Measurements from ENCODE around the gene LTN1. TPM values are rescaled to one million over a fixed set of nuclear protein-coding genes. Genes with fewer than 3 reads are reported as not detected.

Gene LTN1
- total and polyA plus RNA-seq, 2 of the 13 experiments (the other 11 are each of a cell fraction or from before 2014, with no cell fraction given): 6.7 to 24.6 TPM

DNA sequence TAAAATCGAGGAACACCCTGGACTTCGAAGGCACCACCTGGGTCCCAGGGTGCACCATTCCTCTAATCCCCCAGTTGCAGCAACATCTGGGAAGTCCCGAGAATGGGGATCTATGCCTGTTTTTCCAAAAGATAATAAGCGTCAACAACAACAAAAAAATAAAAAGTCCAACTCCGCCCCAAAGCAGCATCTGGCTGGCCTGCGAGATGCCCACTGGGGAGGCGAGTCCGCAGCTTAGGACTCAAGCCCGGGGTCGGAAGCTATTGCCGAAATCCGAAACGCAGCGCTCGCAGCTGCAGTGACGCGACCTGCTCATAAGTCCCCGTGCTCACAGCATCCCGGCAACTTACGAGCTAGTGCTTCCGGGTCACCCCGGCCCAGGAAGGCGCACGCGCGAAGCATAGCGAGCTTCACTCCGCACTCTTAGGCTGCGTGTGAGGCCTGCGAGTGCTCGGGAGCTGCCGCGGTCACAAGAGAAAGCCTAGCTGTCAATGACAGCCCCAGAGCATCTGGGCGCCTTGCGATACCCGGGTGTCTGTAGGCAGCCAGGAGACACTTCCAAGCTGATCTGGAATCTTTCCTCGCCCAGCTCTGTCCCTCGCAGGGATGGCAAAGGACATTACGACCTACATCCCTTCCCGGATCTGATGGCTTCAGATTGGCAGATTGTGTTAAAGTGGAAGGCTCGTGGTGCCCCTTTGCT is 9.9 kb upstream of the LTN1 start (continued):
- peak; percentile 93 for TF ChIP-seq SPEN (CRISPR knock-in tag; IDR thresholded peaks at IDR 0.05; ENCODE audit: low read depth)
- TF ChIP-seq, protein P1, sequence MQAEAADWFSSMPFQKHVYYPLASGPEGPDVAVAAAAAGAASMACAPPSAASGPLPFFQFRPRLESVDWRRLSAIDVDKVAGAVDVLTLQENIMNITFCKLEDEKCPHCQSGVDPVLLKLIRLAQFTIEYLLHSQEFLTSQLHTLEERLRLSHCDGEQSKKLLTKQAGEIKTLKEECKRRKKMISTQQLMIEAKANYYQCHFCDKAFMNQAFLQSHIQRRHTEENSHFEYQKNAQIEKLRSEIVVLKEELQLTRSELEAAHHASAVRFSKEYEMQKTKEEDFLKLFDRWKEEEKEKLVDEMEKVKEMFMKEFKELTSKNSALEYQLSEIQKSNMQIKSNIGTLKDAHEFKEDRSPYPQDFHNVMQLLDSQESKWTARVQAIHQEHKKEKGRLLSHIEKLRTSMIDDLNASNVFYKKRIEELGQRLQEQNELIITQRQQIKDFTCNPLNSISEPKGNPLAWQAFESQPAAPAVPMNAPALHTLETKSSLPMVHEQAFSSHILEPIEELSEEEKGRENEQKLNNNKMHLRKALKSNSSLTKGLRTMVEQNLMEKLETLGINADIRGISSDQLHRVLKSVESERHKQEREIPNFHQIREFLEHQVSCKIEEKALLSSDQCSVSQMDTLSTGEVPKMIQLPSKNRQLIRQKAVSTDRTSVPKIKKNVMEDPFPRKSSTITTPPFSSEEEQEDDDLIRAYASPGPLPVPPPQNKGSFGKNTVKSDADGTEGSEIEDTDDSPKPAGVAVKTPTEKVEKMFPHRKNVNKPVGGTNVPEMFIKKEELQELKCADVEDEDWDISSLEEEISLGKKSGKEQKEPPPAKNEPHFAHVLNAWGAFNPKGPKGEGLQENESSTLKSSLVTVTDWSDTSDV (CRISPR knock-in tag; IDR thresholded peaks at IDR 0.05): peak; percentile 41; the same call in 1 of the 2 replicates
- peak; percentile 91 for TF ChIP-seq YEATS4 (CRISPR knock-in tag; IDR thresholded peaks at IDR 0.05; ENCODE audit: borderline replicate concordance)
- TF ChIP-seq NFKB2 (CRISPR knock-in tag; IDR thresholded peaks at IDR 0.05; ENCODE audit: borderline replicate concordance): peak; percentile 87; the same call in 1 of the 2 replicates
- peak; percentile 86 for TF ChIP-seq GABPA (IDR thresholded peaks at IDR 0.05; ENCODE audit: low read depth, low read length)
- peak; percentile 98 for TF ChIP-seq GABPA (CRISPR knock-in tag; IDR thresholded peaks at IDR 0.05; ENCODE audit: low read depth)
- peak; percentile 75; the same call in 1 of the 2 replicates for TF ChIP-seq SNAPC2 (CRISPR knock-in tag; IDR thresholded peaks at IDR 0.05)
- TF ChIP-seq BCL6 (CRISPR knock-in tag; IDR thresholded peaks at IDR 0.05): peak; percentile 58
- TF ChIP-seq ZNF816 (CRISPR knock-in tag; IDR thresholded peaks at IDR 0.05; ENCODE audit: borderline replicate concordance): no peak
- TF ChIP-seq ZSCAN12 (CRISPR knock-in tag; IDR thresholded peaks at IDR 0.05): no peak
- no peak for TF ChIP-seq ZNF101 (CRISPR knock-in tag; IDR thresholded peaks at IDR 0.05; ENCODE audit: borderline replicate concordance, low read depth)
- TF ChIP-seq ZNF792 (CRISPR knock-in tag; IDR thresholded peaks at IDR 0.05): peak; percentile 75; the same call in 1 of the 2 replicates
- TF ChIP-seq ZNF24 (IDR thresholded peaks at IDR 0.05): no peak
- TF ChIP-seq ZNF772 (CRISPR knock-in tag; IDR thresholded peaks at IDR 0.05): peak; percentile 89
- TF ChIP-seq, protein P2, sequence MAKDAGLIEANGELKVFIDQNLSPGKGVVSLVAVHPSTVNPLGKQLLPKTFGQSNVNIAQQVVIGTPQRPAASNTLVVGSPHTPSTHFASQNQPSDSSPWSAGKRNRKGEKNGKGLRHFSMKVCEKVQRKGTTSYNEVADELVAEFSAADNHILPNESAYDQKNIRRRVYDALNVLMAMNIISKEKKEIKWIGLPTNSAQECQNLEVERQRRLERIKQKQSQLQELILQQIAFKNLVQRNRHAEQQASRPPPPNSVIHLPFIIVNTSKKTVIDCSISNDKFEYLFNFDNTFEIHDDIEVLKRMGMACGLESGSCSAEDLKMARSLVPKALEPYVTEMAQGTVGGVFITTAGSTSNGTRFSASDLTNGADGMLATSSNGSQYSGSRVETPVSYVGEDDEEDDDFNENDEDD (CRISPR knock-in tag; IDR thresholded peaks at IDR 0.05; ENCODE audit: borderline replicate concordance): peak; percentile 91
- peak; percentile 46; the same call in 1 of the 2 replicates for TF ChIP-seq SATB2 (CRISPR knock-in tag; IDR thresholded peaks at IDR 0.05)
- peak; percentile 58; the same call in 1 of the 2 replicates for TF ChIP-seq ZNF556 (CRISPR knock-in tag; IDR thresholded peaks at IDR 0.05; ENCODE audit: borderline replicate concordance)
- TF ChIP-seq ZNF333 (CRISPR knock-in tag; IDR thresholded peaks at IDR 0.05; ENCODE audit: borderline replicate concordance): no peak
- TF ChIP-seq TBX3 (IDR thresholded peaks at IDR 0.05; ENCODE audit: borderline replicate concordance): no peak
- TF ChIP-seq ZNF343 (CRISPR knock-in tag; IDR thresholded peaks at IDR 0.05): peak; percentile 92; the same call in 1 of the 2 replicates
- TF ChIP-seq ZBTB38 (CRISPR knock-in tag; IDR thresholded peaks at IDR 0.05): peak; percentile 71
- TF ChIP-seq BHLHE40 (IDR thresholded peaks at IDR 0.05; ENCODE audit: low read length): peak; percentile 39; the same call in 1 of the 2 replicates
- TF ChIP-seq, protein P3, sequence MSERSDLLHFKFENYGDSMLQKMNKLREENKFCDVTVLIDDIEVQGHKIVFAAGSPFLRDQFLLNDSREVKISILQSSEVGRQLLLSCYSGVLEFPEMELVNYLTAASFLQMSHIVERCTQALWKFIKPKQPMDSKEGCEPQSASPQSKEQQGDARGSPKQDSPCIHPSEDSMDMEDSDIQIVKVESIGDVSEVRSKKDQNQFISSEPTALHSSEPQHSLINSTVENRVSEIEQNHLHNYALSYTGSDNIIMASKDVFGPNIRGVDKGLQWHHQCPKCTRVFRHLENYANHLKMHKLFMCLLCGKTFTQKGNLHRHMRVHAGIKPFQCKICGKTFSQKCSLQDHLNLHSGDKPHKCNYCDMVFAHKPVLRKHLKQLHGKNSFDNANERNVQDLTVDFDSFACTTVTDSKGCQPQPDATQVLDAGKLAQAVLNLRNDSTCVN (CRISPR knock-in tag; IDR thresholded peaks at IDR 0.05; ENCODE audit: borderline replicate concordance): 0 out of 2 replicates have a peak, but pooled peaks have one; percentile 25

All from HepG2 (cell line).